MCF 10A (cell line): ENCODE results near the gene PSMA5. TPM values are rescaled to one million over a fixed set of nuclear protein-coding genes. Genes with fewer than 3 reads are reported as not detected.

Experiments
- BruUV-seq: library from RNA; stranded (reverse); fragments of 400-500 nt; replicated peaks from 2 replicates; lab custom pipeline; 2021; lab: Mats Ljungman, UMichigan
- CTCF ChIA-PET: fragments of 300-600 bp; sonication (Branson Sonifier 250); formaldehyde crosslinking; extraction: SDS; loops from one replicate; lab custom pipeline; 2021; ENCODE audit warnings: antibody characterized with exemption, inconsistent platforms; lab: Yijun Ruan, JAX
- POLR2A ChIA-PET: fragments of 300-600, 350-650 bp; sonication (Branson Sonifier 250); formaldehyde crosslinking; extraction: SDS; loops from one replicate; lab custom pipeline; 2020; ENCODE audit warnings: antibody characterized with exemption, inconsistent platforms; lab: Yijun Ruan, JAX
- DNase-seq: peaks from one replicate; pipeline ENCODE4 v3.0.0-alpha.2; 2018; ENCODE audit not compliant: unreplicated experiment
- H3K27ac Mint-ChIP-seq: one replicate; pipeline ENCODE4 v1.8.0; 2022; ENCODE audit warnings: mild to moderate bottlenecking, low read depth, mixed read lengths; ENCODE audit not compliant: unreplicated experiment
- H3K27me3 Mint-ChIP-seq: one replicate; pipeline ENCODE4 v1.8.0; 2022; ENCODE audit warnings: mixed read lengths; ENCODE audit not compliant: insufficient read depth, unreplicated experiment
- H3K36me3 Mint-ChIP-seq: one replicate; pipeline ENCODE4 v1.8.0; 2022; ENCODE audit warnings: mild to moderate bottlenecking, moderate library complexity, mixed read lengths; ENCODE audit not compliant: insufficient read depth, unreplicated experiment
- H3K4me1 Mint-ChIP-seq: one replicate; pipeline ENCODE4 v1.8.0; 2022; ENCODE audit warnings: mixed read lengths; ENCODE audit not compliant: insufficient read depth, unreplicated experiment
- H3K4me3 Mint-ChIP-seq: one replicate; pipeline ENCODE4 v1.8.0; 2022; ENCODE audit warnings: mild to moderate bottlenecking, moderate library complexity, mixed read lengths; ENCODE audit not compliant: unreplicated experiment
- H3K9me3 Mint-ChIP-seq: one replicate; pipeline ENCODE4 v1.8.0; 2022; ENCODE audit warnings: mixed read lengths; ENCODE audit not compliant: unreplicated experiment
- CTCF ChIP-seq: fragments of 200-600 bp; IDR thresholded peaks from one replicate; pipeline ENCODE4 v1.8.0; 2022; ENCODE audit warnings: antibody characterized with exemption, mild to moderate bottlenecking; ENCODE audit not compliant: unreplicated experiment
- intact Hi-C: fragments of 100-400 bp; cut with micrococcal nuclease; formaldehyde crosslinking; loops from 2 replicates; pipeline ENCODE4 v1.14.1; 2022
- total RNA-seq: library from RNA; stranded (reverse); gene quantifications from 2 replicates; pipeline ENCODE4 v1.2.3, GENCODE V29; 2022

Gene PSMA5
- total RNA-seq, 1 experiment from 2014 or later, result 113 TPM

DNA sequence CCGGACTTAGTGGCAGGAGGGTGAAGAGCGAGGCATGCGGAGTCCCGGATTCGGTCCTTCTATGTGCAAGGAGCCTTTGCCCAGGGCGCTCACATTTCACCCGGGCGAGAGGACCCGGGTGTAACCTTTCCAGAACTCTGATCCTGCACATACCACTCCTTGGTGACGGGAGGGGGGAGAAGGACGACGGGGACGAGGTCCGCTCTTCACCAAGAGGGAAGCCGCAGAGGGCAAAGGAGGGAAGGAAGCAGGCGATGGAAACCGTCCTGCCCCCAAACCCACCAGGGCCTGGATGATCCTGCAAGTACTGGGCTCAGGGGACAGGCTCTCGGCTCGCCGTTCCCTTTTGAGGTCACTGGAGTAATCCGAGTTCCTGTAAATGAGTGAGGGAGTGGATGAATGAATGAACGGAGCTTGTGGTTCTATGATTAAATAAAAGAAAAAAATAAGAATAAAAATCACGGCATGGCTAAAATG is 41.1 kb upstream of the PSMA5 start:
- Mint-ChIP-seq H3K9me3 (no peaks in the 10 kb centered on the region), H3K4me1 (no peaks in the 10 kb centered on the region), H3K27me3 (peaks cover 95% of the 10 kb centered on the region), H3K4me3 (no peak overlapping the region), H3K27ac (no peak overlapping the region), H3K36me3 (no peaks in the 10 kb centered on the region)
- no peak for TF ChIP-seq CTCF
- DNase-seq, result no peak
- CTCF ChIA-PET, result interaction anchor here (2.5 kb wide), 1 partner anchor 65 kb away, joined by 8 read pairs; no protein-coding TSS in a partner anchor
- BruUV-seq, result no TSS peak
- POLR2A ChIA-PET, result no interaction called here
- intact Hi-C loops, result no loop called here

- intact Hi-C loops, result no loop called here
- Mint-ChIP-seq H3K4me3 (no peak within 1 kb of the TSS), H3K27ac (no peak within 1 kb of the TSS), H3K27me3 (peaks cover 95% of the 10 kb centered on the region), H3K9me3 (no peaks in the 10 kb centered on the region), H3K4me1 (no peaks in the 10 kb centered on the region), H3K36me3 (no peaks in the 10 kb centered on the region)
- ChIA-PET POLR2A (no interaction called here), CTCF (no interaction called here)
- no peak for DNase-seq
- no peak for TF ChIP-seq CTCF
- BruUV-seq, result no TSS peak
Observed at GRCh38 chr1:109466452-109467300, 40.4 kb upstream of the PSMA5 start, which contains the start of gene SYPL2. TSS of gene SYPL2 (plus strand) at chr1:109466546. CDS start at chr1:109466844, 298 bp downstream.

DNA sequence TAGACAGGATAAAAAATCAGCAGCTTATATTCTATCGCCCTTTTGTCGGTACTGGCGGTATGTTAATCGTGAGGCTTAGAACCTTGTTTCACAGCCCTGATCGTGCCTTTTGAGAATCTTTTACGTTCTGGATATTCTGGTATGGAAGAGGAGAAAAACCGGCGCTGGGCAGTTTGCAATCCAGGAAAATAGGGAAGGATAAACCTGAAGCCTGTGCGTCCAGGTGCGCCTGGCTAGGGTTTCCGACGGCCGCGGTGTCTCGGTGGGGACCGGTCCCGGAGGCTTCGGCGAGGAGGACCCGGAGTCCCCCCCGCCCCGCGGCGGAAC is 39.8 kb upstream of the PSMA5 start:
- H3K9me3 Mint-ChIP-seq, result no peaks in the 10 kb centered on the region
- H3K27ac Mint-ChIP-seq, result no peak overlapping the region
- no peak for TF ChIP-seq CTCF
- intact Hi-C loops, result no loop called here
- CTCF ChIA-PET, result interaction anchor here (0.9 kb wide), 1 partner anchor 16 kb away, joined by 6 read pairs; no protein-coding TSS in a partner anchor
- DNase-seq, result no peak
- no peaks in the 10 kb centered on the region for H3K4me1 Mint-ChIP-seq
- H3K27me3 Mint-ChIP-seq, result peaks cover 95% of the 10 kb centered on the region
- no peak overlapping the region for H3K4me3 Mint-ChIP-seq
- POLR2A ChIA-PET, result no interaction called here
- no TSS peak for BruUV-seq
- no peaks in the 10 kb centered on the region for H3K36me3 Mint-ChIP-seq

- Mint-ChIP-seq H3K27me3 (peaks cover 73% of the 10 kb centered on the region), H3K4me1 (no peaks in the 10 kb centered on the region), H3K9me3 (no peaks in the 10 kb centered on the region), H3K27ac (no peak overlapping the region), H3K36me3 (no peaks in the 10 kb centered on the region), H3K4me3 (no peak overlapping the region)
- TF ChIP-seq CTCF, result no peak
- ChIA-PET POLR2A (interaction anchor here (0.6 kb wide), 1 partner anchor 77 kb away, joined by 3 read pairs; no protein-coding TSS in a partner anchor), CTCF (interaction anchor here (0.6 to 2.1 kb wide), 4 partner anchors 33 to 298 kb away, joined by 3 to 6 read pairs (median 4); partner anchors contain the start of gene CYB561D1)
- intact Hi-C loops, result no loop called here
- no peak for DNase-seq
- BruUV-seq, result no TSS peak
Observed at GRCh38 chr1:109457819-109458218, 31.6 kb upstream of the PSMA5 start.
